Tibial artery (tissue), 4 donors: ENCODE measurements around the gene LRRC8B.

Experiments used
- DNase-seq, 2 donors: peaks; one replicate each; pipeline ENCODE4 v3.0.0-alpha.2; 2019
- H3K27ac ChIP-seq, 2 donors: fragments of 200-600 bp; sonication (generic) in 1 of 2; 1 replicate in 1 of 2; 2 replicates in 1 of 2; pipeline ENCODE4 v1.5.1; 2018 to 2019; ENCODE audit warnings: mild to moderate bottlenecking in 1 of 2
- H3K27me3 ChIP-seq, 2 donors: fragments of 200-600 bp; sonication (generic) in 1 of 2; one replicate each; pipeline versions ENCODE4 v1.5.1 to v1.6.0; 2016 to 2019
- H3K36me3 ChIP-seq, 3 donors: fragments of 200-600 bp; sonication (generic) in 2 of 3; one replicate each; pipeline ENCODE4 v1.5.1; 2016 to 2019; ENCODE audit warnings: mild to moderate bottlenecking in 2 of 3
- H3K4me1 ChIP-seq, 4 donors: fragments of 200-600 bp; sonication (generic) in 2 of 4; 1 replicate in 3 of 4; 2 replicates in 1 of 4; pipeline ENCODE4 v1.5.1; 2016 to 2019
- H3K4me3 ChIP-seq, 2 donors: fragments of 200-600 bp; sonication (generic) in 1 of 2; 1 replicate in 1 of 2; 2 replicates in 1 of 2; pipeline ENCODE4 v1.5.1; 2018 to 2019; ENCODE audit warnings: mild to moderate bottlenecking in 2 of 2
- H3K9me3 ChIP-seq, 3 donors: fragments of 200-600 bp; sonication (generic) in 1 of 3; one replicate each; pipeline ENCODE4 v1.5.1; 2016 to 2019
- intact Hi-C: fragments of 100-400 bp; cut with DNase I; formaldehyde crosslinking; loops from one replicate; pipeline ENCODE4 v1.15.0; 2023; ENCODE audit warnings: low total_unique reads
- TF ChIP-seq, protein P1 (sequence below), 2 experiments: fragments of 200-600 bp in 1 of 2; fragments of 450-650 bp in 1 of 2; IDR thresholded peaks; one replicate each; pipeline ENCODE4 v1.5.1; 2017 to 2019; ENCODE audit warnings: antibody characterized with exemption in 2 of 2, mild to moderate bottlenecking in 1 of 2, moderate library complexity in 1 of 2

The LRRC8B gene

DNA sequence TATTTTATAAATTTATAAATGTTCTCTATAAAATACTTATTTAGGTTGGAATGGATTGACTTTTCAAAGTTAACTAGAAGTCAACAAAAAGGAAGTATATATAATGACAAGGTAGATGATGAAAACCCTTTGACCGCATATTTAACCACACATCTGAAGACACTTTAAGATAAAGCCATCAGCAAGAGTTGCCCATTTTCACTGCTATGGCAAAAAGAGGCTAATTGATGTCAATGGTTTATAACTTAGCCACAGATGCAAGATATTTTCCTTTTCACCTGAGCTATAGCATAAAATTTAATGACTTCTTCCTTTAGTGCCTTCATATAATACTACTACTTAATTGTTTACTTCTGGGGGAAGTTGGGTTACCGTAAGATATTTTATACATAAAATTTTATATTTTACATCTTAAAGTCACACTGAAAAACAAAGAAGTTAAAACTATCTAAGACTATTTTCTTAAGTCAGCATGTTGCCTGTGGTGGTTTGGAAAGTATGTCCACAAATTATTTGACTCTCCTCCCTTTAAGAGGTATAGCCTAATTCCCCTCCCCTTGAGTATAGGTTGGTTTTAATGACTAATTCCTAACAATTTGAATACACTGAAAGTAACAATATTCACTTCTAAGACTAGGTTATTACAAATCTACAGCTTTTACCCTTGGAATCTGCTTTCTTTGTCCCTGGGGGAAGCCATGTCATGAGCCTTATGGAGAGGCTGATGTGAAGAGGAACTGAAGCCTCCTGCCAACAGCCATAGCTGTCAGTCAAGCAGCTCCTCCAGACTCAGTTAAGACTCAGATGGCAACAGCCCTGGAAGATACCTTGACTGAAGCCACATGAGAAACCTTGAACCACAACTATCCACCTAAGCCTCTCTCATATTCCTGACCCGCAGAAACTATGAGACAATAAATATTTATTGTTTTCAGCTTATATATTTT is 40.3 kb upstream of the LRRC8B start:
- intact Hi-C loops: loop anchor here (5.0 kb wide), 1 partner anchor 113 kb away; no protein-coding TSS in a partner anchor
- no peak overlapping the region for H3K4me3 ChIP-seq
- H3K4me1 ChIP-seq: no peaks in the 10 kb centered on the region
- DNase-seq: no peak
- H3K27me3 ChIP-seq: no peaks in the 10 kb centered on the region
- no peaks in the 10 kb centered on the region for H3K9me3 ChIP-seq
- no peak overlapping the region for H3K27ac ChIP-seq
- H3K36me3 ChIP-seq: no peaks in the 10 kb centered on the region
- TF ChIP-seq, protein P1, sequence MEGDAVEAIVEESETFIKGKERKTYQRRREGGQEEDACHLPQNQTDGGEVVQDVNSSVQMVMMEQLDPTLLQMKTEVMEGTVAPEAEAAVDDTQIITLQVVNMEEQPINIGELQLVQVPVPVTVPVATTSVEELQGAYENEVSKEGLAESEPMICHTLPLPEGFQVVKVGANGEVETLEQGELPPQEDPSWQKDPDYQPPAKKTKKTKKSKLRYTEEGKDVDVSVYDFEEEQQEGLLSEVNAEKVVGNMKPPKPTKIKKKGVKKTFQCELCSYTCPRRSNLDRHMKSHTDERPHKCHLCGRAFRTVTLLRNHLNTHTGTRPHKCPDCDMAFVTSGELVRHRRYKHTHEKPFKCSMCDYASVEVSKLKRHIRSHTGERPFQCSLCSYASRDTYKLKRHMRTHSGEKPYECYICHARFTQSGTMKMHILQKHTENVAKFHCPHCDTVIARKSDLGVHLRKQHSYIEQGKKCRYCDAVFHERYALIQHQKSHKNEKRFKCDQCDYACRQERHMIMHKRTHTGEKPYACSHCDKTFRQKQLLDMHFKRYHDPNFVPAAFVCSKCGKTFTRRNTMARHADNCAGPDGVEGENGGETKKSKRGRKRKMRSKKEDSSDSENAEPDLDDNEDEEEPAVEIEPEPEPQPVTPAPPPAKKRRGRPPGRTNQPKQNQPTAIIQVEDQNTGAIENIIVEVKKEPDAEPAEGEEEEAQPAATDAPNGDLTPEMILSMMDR (IDR thresholded peaks at IDR 0.05): no peak

DNA sequence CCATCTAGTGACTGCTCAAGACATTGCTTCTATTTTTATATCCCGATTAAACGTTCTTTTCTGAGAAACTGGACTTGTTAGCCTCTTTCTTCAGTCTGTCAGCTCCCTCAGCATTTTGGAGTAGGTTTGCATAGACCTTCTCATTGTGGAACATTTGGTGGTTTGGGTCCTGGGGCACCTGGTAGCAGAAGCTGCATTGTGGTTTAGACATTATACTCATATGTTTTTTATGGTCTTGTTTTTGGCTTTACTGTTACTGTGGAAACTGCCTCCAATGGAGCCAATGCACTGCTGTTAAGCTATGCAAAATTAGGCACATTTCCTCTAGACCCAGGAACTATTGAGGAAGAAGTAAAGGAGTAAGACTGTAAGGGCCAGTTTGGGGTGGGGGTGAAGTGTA is 36.7 kb upstream of the LRRC8B start:
- DNase-seq: no peak
- Histone ChIP-seq H3K36me3 (no peaks in the 10 kb centered on the region), H3K4me3 (no peak overlapping the region), H3K27me3 (no peaks in the 10 kb centered on the region), H3K27ac (no peak overlapping the region), H3K4me1 (no peaks in the 10 kb centered on the region), H3K9me3 (no peaks in the 10 kb centered on the region)
- TF ChIP-seq, protein P1 (IDR thresholded peaks at IDR 0.05): no peak
- intact Hi-C loops: loop anchor here (2.0 kb wide), 1 partner anchor 275 kb away; no protein-coding TSS in a partner anchor

DNA sequence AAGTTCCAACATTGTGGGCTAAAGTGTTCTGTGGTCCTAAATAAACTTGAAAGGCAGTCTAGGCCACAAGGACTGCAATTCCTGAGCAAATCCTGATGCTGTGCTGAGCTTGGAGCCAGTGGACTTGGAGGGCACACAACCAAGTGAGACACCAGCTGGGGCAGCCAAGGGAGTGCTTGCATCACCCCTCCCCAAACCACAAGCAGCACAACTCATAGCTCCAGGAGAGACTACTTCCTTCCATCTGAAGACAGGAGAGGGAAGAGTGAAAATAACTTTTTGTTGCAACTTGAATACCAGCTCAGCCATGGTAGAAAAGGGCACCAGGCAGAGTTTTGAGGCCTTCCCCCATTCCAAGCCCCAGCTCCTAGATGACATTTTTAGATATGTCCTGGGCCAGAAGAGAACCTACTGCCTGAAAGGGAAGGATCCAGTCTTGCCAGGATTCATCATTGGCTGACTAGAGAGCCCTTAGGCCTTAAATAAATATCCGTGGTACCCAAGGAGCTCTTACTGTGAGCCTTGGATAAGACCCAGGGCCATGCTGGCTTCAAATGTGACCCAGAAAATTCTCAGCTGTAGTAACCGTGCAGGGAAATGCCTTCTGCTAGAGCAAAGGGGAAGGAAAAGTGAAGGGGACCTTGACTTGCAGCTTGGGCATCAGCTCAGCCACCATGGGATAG is 35.4 kb upstream of the LRRC8B start:
- Histone ChIP-seq H3K4me1 (no peaks in the 10 kb centered on the region), H3K4me3 (no peak overlapping the region), H3K9me3 (no peaks in the 10 kb centered on the region), H3K36me3 (no peaks in the 10 kb centered on the region), H3K27ac (no peak overlapping the region), H3K27me3 (no peaks in the 10 kb centered on the region)
- intact Hi-C loops: no loop called here
- DNase-seq: no peak
- TF ChIP-seq, protein P1 (IDR thresholded peaks at IDR 0.05): no peak

DNA sequence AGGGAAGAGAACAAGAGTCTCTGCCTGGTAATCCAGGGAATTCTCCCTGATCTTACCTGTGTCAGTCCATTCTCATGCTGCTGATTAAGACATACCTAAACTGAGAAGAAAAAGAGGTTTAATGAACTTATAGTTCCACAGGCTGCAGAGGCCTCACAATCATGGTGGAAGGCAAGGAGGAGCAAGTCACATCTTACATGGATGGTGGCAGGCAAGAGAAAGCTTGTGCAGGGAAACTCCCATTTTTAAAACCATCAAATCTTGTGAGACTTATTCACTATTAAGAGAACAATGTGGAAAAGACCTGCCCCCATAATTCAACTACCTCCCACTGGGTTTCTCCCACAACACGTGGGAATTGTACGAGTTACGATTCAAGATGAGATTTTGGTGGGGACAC is 34.2 kb upstream of the LRRC8B start:
- no peak overlapping the region for H3K4me3 ChIP-seq
- no peak overlapping the region for H3K27ac ChIP-seq
- DNase-seq: no peak
- TF ChIP-seq, protein P1 (IDR thresholded peaks at IDR 0.05): no peak
- no peaks in the 10 kb centered on the region for H3K4me1 ChIP-seq
- intact Hi-C loops: no loop called here
- H3K36me3 ChIP-seq: no peaks in the 10 kb centered on the region
- no peaks in the 10 kb centered on the region for H3K9me3 ChIP-seq
- no peaks in the 10 kb centered on the region for H3K27me3 ChIP-seq

DNA sequence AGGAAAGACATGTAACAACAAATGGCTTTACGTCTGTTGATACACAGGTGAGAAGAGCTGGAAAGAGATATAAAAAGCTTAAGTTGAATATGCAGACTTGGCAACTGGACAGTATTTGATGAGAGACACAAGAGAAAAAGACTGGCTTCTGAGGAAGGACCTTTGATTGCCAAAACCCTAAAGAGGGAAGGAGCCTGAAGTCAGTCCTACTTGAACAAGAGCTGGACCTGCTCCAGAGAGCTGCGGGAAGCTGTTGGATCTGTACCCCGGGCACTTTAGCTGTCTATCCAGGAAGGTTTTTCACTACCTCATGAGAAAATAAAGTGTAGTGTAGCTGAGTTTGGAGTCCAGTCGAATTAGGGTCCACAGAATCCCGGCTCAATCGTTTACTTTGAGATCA is 25.3 kb upstream of the LRRC8B start:
- no peak for DNase-seq
- TF ChIP-seq, protein P1 (IDR thresholded peaks at IDR 0.05): no peak
- Histone ChIP-seq H3K9me3 (no peaks in the 10 kb centered on the region), H3K4me3 (no peak overlapping the region), H3K36me3 (no peaks in the 10 kb centered on the region), H3K27ac (no peak overlapping the region), H3K27me3 (no peaks in the 10 kb centered on the region), H3K4me1 (no peaks in the 10 kb centered on the region)
- intact Hi-C loops: no loop called here
